GM19463 (cell line): Measurements from ENCODE around the gene CYP1A1.
"Not testable (repeated sequence)": the region's sequence is repeated elsewhere in the genome, so short reads cannot be mapped to it uniquely, and the experiment has no call there.

Experiments
- ATAC-seq: cut with Tn5 transposase; IDR thresholded peaks from one replicate; pipeline ENCODE4 v1.9.1; 2021; ENCODE audit warnings: mild to moderate bottlenecking, moderate library complexity; ENCODE audit not compliant: unreplicated experiment

CYP1A1 gene

GRCh38 chr15:74742422-74742821, 17.1 kb upstream of the CYP1A1 start:
- ATAC-seq, result no peak

- ATAC-seq, result not testable (repeated sequence)
Measured at GRCh38 chr15:74738239-74738638, 12.9 kb upstream of the CYP1A1 start.

GRCh38 chr15:74735305-74735704, 10.0 kb upstream of the CYP1A1 start:
- no peak for ATAC-seq

DNA sequence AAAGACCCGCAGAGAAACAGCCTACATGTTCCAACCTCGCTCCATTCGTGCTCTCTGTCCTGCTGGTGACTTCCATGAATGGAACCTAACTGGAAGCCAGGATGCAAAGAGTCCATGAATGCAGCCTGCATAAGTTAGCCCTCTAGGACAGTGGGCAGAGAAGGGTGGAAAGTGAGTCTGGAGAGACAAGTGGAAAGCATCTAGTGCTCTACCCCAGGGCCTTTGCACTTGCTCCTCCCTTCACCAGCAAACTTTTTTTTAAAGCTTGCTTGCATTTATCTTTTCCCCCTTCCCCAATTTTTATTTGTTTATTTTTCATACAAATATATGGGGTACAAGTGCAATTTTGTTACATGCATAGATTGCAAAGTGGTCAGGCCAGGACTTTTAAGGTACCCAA, 7.9 kb upstream of the CYP1A1 start:
- no peak for ATAC-seq

DNA sequence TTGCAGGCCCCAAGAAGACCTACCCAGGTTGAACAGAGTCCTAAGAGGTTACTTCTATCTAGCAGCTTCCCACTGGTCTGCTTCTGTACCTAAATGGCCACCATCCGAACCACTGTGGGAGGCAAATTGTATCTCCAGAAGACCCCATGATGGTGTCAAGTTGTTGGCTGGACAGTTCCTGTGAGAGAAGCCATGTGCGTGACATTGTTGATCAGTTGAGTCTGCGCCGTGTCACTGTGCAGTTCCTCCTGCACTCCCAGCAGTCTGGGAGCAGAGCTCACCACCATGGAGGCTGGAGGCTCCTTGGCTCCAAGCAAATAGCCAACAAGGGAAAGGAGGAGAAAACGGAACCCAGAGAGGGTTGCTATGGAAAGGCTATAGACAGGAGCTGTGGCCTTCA, 7.5 kb upstream of the CYP1A1 start:
- no peak for ATAC-seq

DNA sequence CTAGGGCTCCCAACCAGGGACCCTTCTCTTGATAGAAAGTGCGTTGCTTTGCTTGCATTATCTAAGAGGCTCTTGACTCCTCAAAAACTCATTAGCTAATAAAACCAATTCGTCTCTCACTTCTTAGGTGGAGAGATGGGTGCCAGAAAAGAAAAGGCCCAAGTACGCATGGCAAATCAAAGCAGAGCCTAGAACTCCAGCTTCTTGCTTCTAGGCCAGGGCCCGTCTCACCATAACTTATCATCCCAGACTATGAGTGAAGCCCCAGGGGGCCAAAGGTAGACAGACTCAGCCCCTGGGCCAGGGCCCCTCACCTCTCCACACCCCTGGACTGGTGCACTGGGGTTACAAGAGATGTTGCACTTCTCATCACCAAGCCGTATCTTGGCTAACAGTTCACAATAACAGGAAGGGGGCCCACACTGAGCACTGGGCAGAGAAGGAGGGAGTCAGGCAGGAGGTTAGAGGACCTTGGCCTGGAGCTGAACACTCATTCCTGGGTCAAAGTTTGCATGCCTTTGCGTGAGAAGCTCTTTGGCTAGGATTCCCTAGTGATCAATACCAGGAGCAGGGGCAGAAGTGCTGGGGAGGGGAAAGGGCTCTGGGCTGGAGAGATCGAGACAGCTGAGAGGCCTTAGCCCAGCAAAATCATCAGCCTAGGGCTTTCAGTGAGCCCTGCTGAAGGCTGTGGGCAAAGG, 5.4 kb upstream of the CYP1A1 start:
- no peak for ATAC-seq

DNA sequence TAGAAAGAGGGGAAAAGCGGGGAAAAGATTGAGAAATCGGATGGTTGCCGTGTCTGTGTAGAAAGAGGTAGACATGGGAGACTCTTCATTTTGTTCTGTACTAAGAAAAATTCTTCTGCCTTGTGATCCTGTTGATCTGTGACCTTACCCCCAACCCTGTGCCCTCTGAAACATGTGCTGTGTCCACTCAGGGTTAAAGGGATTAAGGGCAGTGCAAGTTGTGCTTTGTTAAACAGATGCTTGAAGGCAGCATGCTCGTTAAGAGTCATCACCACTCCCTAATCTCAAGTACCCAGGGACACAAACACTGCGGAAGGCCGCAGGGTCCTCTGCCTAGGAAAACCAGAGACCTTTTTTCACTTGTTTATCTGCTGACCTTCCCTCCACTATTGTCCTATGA, 4.0 kb upstream of the CYP1A1 start:
- ATAC-seq, result not testable (repeated sequence)

GRCh38 chr15:74728699-74729098, 3.4 kb upstream of the CYP1A1 start:
- ATAC-seq, result not testable (repeated sequence)

DNA sequence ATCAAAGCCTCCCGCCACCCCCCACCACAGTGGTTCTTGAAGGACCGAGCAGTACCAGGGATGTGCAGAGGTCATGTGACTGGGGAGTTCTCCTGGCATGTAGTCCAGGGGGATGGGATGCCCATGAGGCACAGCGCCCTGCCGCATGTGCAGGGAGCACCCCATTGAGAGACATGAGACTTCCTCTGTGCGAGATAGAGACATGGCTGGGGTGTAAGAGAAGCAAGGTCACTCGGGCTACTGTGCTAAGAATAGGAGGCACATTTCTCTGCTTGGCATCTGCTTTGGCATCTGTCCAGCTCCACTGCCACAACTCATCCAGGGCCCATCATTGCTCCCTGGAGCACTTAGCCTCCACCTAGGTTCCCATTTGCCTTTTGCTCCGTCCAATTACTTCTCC, 2.4 kb upstream of the CYP1A1 start:
- ATAC-seq, result no peak

- ATAC-seq, result no peak
Measured at GRCh38 chr15:74726774-74727164, 1.4 kb upstream of the CYP1A1 start.

DNA sequence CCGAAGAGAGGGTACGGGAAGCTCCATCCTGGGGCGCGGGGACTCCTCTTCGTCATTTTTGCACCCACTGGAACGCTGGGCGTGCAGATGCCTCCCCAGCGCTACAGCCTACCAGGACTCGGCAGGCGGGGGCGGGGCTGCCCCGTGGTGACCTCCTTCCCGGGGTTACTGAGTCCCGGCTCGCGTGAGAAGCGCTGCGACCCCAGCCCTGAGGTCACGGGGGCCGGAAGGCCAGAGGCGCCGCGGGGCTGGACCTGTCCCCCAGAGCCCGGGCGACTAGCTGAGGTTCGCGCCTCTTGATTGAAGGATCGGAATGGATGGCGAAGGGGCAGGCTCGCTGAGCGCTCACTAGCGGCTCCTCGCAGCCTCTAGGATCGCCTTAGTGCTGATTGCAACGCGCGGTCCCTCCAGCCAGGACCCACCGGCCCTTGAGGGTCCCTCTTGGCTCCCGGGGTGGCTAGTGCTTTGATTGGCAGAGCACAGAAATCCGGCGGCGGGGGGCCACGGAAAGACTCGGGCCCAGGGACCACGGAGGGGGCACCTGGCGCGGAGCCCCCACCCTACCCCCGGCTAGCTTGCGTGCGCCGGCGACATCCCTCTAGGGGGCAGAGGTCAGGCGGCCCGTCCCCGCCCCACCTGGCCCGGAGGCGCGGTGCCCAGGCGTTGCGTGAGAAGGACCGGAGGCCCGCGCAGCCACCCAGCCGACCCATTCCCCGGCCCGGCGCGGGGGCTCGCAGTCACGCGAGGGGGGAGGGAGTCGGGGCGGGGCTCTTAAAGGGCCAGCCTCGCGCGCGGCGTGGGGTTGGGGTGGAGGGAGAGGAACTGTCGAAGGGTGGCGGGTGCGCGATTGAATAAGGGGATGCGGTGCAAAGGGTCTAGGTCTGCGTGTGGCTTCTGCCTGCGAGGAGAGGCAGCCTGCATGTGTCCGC, 781 bp upstream of the CYP1A1 start:
- peak; percentile 55 for ATAC-seq

- ATAC-seq, result no peak
Measured at GRCh38 chr15:74724570-74725224, 631 bp downstream of the CYP1A1 start.

- no peak for ATAC-seq
Measured at GRCh38 chr15:74723754-74724334, 1.5 kb downstream of the CYP1A1 start.

DNA sequence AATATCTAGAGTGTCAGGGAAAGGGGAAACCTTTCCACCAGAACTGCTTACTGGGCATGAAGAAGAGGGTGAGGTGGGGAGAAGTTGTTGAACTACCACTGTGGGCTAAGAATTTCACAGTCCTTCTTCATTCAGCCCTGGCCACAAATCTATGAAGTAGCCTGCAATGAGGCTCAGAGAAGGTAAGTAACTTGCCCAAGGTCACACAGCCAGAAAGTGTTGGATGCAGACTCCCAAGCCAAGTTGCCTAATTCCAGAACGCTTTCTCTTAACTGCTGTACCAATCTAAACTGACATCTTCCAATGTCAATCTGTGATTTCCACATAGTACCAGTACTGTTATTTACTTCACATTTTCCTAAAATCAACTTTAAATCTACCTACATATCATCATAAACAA, 2.1 kb downstream of the CYP1A1 start:
- no peak for ATAC-seq

- no peak for ATAC-seq
Measured at GRCh38 chr15:74722591-74722990, 2.7 kb downstream of the CYP1A1 start.

- no peak for ATAC-seq
Measured at GRCh38 chr15:74716651-74717050, 8.7 kb downstream of the CYP1A1 start.

DNA sequence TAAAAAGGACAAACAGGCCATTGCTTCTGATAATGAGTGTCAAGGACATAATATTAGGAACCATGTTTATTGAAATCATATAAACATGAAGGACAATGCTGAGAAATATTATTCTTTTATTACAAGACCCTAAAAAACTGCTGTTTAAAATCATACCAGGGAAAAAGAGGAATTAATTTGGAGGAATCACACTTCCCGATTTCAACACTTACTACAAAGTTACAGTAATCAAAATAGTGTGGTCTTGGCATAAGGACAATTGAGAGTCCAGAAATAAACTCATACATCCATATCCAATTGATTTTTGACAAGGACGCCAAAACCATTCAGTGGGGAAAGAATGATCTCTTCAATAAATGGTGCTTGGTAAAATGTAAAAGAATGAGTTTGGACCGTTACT, 13.0 kb downstream of the CYP1A1 start:
- no peak for ATAC-seq

GRCh38 chr15:74710319-74711094, 14.8 kb downstream of the CYP1A1 start:
- no peak for ATAC-seq

- no peak for ATAC-seq
Measured at GRCh38 chr15:74709892-74710291, 15.4 kb downstream of the CYP1A1 start.

DNA sequence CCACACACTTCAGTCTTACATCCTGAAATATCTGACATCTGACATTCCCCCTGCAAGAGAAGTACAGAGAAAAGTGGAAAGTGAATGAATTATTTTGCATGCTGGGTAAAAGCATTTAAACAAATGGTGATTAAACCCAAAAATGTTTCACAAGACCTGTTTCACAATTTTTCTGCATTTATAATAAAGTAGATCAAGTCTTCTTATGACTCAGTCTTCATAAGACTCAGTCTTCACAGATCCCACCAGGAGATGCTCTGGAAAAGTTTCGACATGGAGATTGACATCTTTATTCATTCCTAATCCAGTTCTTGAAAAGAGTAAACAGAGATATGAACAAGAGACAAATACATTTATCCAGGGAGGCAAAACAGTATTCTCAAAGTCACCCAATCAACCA, 16.3 kb downstream of the CYP1A1 start:
- no peak for ATAC-seq

- ATAC-seq, result no peak
Measured at GRCh38 chr15:74696808-74697207, 28.5 kb downstream of the CYP1A1 start.
